ENCODE results near the gene DAD1. TPM values are rescaled to one million over a fixed set of nuclear protein-coding genes. Genes with fewer than 3 reads are reported as not detected.
"Not testable (repeated sequence)": the region's sequence is repeated elsewhere in the genome, so short reads cannot be mapped to it uniquely, and the experiment has no call there.

DAD1 gene
- total RNA-seq, 1 donor = 272 TPM

DNA sequence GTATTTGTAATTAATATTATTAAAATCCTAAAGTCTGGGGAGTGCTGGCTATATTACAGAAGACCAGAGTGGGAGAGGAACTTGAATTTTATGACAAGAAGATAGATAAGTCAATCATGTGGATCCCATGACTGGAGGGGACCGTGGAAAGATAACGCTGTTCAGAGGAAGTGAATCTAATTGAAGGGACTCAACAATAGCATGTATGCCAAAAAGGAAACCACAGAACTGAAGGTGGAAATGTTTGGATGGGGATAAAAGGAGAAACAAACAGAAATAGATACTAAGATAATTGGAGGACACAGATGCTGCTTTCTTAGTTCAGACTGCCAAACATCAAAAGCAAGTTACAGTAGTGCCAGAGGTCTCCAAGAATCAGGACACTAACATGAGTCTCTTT lies 34.0 kb upstream of the DAD1 start:
- Histone ChIP-seq H2AFZ (ENCODE audit: low read length) (no peak overlapping the region), H3K9me3 (ENCODE audit: low read depth, low read length) (no peaks in the 10 kb centered on the region), H3K27me3 (ENCODE audit: insufficient read depth, low read length) (no peaks in the 10 kb centered on the region), H3K4me3 (ENCODE audit: insufficient read depth, low read length) (no peak overlapping the region), H3K4me2 (ENCODE audit: insufficient read depth, low read length) (no peak overlapping the region), H3K4me1 (ENCODE audit: insufficient read depth, low read length) (peaks cover 11% of the 10 kb centered on the region), H3K27ac (ENCODE audit: low read depth, low read length) (no peak overlapping the region), H3K79me2 (ENCODE audit: insufficient read depth, low read length) (no peaks in the 10 kb centered on the region), H3K36me3 (ENCODE audit: insufficient read depth, low read length) (no peaks in the 10 kb centered on the region), H4K20me1 (ENCODE audit: insufficient read depth, low read length) (no peaks in the 10 kb centered on the region)
- TF ChIP-seq, protein P1, sequence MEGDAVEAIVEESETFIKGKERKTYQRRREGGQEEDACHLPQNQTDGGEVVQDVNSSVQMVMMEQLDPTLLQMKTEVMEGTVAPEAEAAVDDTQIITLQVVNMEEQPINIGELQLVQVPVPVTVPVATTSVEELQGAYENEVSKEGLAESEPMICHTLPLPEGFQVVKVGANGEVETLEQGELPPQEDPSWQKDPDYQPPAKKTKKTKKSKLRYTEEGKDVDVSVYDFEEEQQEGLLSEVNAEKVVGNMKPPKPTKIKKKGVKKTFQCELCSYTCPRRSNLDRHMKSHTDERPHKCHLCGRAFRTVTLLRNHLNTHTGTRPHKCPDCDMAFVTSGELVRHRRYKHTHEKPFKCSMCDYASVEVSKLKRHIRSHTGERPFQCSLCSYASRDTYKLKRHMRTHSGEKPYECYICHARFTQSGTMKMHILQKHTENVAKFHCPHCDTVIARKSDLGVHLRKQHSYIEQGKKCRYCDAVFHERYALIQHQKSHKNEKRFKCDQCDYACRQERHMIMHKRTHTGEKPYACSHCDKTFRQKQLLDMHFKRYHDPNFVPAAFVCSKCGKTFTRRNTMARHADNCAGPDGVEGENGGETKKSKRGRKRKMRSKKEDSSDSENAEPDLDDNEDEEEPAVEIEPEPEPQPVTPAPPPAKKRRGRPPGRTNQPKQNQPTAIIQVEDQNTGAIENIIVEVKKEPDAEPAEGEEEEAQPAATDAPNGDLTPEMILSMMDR (IDR thresholded peaks at IDR 0.05; ENCODE audit: extremely low read depth, low read depth, low read length) = no peak
- DNase-seq (ENCODE audit: insufficient read length, low spot score, missing footprints) = no peak

DNA sequence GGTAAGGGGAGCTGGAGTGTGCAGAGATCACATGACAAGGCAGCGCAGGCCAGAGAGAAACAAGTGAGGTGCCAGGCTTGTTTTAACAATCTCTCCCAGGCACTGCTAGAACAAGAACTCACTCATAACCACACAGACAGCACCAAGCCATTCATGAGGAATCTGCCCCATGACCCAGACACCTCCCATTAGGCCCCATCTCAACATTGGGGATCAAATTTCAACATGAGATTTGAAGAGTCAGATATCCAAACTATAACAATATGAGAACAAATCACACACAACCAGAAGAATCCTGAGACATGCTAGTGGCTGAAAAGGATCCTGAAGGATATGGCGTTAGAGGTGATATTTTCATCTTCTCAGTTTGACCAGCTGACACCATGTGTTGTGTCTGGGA lies 33.2 kb upstream of the DAD1 start:
- Histone ChIP-seq H3K27ac (ENCODE audit: low read depth, low read length) (peak overlapping the region; percentile 60), H3K4me1 (ENCODE audit: insufficient read depth, low read length) (peaks cover 11% of the 10 kb centered on the region), H3K36me3 (ENCODE audit: insufficient read depth, low read length) (no peaks in the 10 kb centered on the region), H2AFZ (ENCODE audit: low read length) (no peak overlapping the region), H3K27me3 (ENCODE audit: insufficient read depth, low read length) (no peaks in the 10 kb centered on the region), H3K4me3 (ENCODE audit: insufficient read depth, low read length) (no peak overlapping the region), H3K9me3 (ENCODE audit: low read depth, low read length) (no peaks in the 10 kb centered on the region), H3K4me2 (ENCODE audit: insufficient read depth, low read length) (peak overlapping the region; percentile 19), H4K20me1 (ENCODE audit: insufficient read depth, low read length) (no peaks in the 10 kb centered on the region), H3K79me2 (ENCODE audit: insufficient read depth, low read length) (no peaks in the 10 kb centered on the region)
- TF ChIP-seq, protein P1 (IDR thresholded peaks at IDR 0.05; ENCODE audit: extremely low read depth, low read depth, low read length) = no peak
- DNase-seq (ENCODE audit: insufficient read length, low spot score, missing footprints) = no peak

DNA sequence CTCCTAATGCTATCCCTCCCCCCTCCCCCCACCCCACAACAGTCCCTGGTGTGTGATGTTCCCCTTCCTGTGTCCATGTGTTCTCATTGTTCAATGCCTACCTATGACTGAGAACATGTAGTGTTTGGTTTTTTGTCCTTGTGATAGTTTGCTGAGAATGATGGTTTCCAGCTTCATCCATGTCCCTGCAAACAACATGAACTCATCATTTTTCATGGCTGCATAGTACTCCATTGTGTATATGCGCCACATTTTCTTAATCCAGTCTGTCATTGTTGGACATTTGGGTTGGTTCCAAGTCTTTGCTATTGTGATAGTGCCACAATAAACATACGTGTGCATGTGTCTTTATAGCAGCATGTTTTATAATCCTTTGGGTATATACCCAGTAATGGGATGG lies 26.7 kb upstream of the DAD1 start:
- not testable (repeated sequence) for H3K4me3 ChIP-seq (ENCODE audit: insufficient read depth, low read length); H3K27me3 ChIP-seq (ENCODE audit: insufficient read depth, low read length); H3K79me2 ChIP-seq (ENCODE audit: insufficient read depth, low read length); H3K9me3 ChIP-seq (ENCODE audit: low read depth, low read length); DNase-seq (ENCODE audit: insufficient read length, low spot score, missing footprints); H2AFZ ChIP-seq (ENCODE audit: low read length); H3K4me2 ChIP-seq (ENCODE audit: insufficient read depth, low read length); H3K27ac ChIP-seq (ENCODE audit: low read depth, low read length); H4K20me1 ChIP-seq (ENCODE audit: insufficient read depth, low read length)
- peaks cover 15% of the 10 kb centered on the region for H3K4me1 ChIP-seq (ENCODE audit: insufficient read depth, low read length)
- H3K36me3 ChIP-seq (ENCODE audit: insufficient read depth, low read length) = peaks cover 15% of the 10 kb centered on the region

DNA sequence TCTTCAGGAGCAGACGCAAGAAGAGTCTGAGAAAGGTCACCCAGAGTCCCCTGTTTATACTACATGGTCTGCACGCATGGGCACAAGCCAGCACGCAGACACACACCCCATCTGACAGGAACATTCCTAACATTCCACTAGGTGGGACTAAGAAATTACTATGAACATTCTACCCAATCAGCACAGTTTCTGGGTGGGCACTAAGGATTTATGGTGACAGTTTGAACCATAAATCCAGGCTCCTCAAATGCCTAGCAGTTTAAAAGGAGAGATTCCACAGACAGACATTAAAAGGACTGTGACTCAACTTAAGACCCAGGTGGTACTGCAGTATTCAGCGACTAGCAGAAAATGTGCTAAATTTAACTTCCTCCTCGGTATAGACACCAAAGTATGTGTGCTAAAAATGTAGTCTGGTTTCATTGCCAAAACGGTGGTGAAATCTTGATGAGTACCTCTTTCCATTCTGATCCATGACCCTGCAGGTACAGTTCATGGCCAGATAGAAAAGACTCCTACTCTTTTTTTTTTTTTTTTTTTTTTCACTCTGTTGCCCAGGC lies 25.3 kb upstream of the DAD1 start:
- Histone ChIP-seq H3K4me3 (ENCODE audit: insufficient read depth, low read length) (no peak overlapping the region), H3K36me3 (ENCODE audit: insufficient read depth, low read length) (peaks cover 29% of the 10 kb centered on the region), H3K9me3 (ENCODE audit: low read depth, low read length) (no peaks in the 10 kb centered on the region), H3K4me2 (ENCODE audit: insufficient read depth, low read length) (peak overlapping the region; percentile 46), H4K20me1 (ENCODE audit: insufficient read depth, low read length) (no peaks in the 10 kb centered on the region), H3K27ac (ENCODE audit: low read depth, low read length) (peak overlapping the region; percentile 94), H2AFZ (ENCODE audit: low read length) (no peak overlapping the region), H3K27me3 (ENCODE audit: insufficient read depth, low read length) (no peaks in the 10 kb centered on the region), H3K4me1 (ENCODE audit: insufficient read depth, low read length) (peaks cover 15% of the 10 kb centered on the region), H3K79me2 (ENCODE audit: insufficient read depth, low read length) (no peaks in the 10 kb centered on the region)
- TF ChIP-seq, protein P1 (IDR thresholded peaks at IDR 0.05; ENCODE audit: extremely low read depth, low read depth, low read length) = no peak
- DNase-seq (ENCODE audit: insufficient read length, low spot score, missing footprints) = peak; percentile 88
